Nucleus accumbens (tissue), 56 donors: ENCODE data around the gene VEGFD.
A peak's percentile ranks its signal among the peaks of the same experiment; 100 is the strongest.

Experiments
- DNase-seq, 56 donors: peaks; one replicate each; lab custom pipeline; 2025; lab: John Stamatoyannopoulos, UW

Gene VEGFD

DNA sequence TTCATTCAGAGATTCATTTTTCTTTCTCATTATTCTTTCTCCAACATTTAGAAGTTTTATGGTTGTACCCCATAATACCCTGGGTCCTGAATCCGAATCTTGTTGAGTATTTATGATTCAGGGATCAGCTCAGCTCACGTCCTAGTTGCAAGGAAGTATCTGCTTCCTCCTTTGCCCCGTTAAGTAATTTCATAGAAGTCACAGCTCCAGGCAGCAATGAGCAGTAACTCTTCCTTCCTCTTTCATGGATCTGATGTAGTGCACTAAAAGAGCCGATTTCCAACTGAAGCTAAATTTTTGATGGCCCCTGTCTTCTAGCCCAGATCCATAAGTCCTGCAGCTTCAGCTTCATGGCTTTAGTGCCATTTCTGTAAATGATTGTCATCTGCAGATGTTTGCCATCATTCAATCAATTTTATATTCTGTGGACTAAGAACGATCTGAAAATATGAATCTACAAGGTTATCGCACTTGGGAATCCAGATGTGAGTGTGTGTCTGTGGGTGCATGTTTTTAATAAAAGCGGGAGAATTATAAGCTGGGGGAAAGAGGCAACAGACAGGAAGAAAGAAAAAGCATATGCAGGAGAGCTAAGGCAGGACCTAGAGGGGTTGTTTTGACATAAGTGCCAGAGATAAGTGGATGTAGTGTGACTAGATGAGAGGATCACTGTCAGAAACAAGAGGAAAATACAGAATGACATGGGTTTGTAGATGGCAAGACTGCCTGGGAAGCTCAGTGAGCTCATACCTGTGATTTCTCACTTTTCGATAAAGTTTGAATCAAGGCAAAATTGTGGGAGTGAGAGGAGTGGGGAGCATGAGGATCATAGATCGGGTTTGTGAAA, 17.5 kb downstream of the VEGFD start:
- no peak for DNase-seq

DNA sequence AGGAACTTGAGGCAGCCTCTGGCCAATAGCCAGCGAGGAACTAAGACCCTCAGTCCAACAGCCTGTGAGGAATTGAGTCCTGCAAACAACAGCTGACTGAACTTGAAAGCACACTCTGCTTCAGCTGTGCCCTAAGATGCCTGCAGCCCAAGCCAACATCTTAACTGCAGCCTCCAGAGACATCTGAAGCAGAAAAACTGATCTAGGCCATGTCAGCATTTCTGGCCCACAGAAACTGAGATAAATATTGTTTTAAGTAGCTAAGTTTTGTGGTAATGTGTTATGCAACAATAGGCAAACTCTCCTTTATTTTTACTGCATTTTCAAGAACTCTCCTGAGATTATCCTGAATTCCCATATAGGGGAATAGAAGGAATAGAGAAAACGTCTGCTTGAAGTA, 24.5 kb downstream of the VEGFD start:
- DNase-seq, result no peak

DNA sequence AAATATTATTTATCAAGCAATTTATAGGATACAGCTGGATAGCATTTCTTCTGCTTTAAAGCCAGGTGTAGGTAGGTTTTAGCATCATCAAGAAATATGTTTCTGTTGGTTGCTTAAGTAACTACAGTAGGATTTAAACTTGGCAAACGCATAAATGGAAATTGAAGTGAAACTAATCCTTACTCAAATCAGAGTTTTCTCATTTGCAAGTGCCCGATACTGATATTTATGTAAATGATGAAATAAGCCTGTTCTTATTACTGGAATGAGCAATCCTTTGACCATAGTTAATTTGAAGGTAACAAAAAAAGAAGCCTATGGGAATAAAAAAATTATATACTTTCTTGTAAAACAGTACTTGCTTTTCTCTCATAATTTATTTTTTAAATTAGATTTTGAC, 25.7 kb downstream of the VEGFD start:
- DNase-seq, result no peak

DNA sequence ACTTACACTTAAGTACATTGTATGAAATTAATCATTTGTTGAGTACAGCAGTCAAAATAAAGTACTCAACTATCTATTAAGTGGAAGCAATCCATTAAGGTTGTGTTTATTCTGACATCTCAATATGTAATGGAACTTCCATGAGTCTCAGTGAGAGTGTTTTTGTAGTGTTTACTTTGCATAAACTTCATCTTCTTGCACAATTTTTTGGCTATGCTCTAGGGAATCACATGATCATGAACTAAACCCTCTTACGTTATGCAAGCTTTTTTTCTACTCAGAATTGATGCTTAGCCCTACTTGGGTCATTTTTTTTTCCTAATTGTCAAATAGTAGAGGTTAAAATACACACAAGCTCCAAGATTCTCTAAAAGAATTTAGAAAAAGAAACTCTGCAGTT, 27.8 kb downstream of the VEGFD start:
- DNase-seq, result no peak

DNA sequence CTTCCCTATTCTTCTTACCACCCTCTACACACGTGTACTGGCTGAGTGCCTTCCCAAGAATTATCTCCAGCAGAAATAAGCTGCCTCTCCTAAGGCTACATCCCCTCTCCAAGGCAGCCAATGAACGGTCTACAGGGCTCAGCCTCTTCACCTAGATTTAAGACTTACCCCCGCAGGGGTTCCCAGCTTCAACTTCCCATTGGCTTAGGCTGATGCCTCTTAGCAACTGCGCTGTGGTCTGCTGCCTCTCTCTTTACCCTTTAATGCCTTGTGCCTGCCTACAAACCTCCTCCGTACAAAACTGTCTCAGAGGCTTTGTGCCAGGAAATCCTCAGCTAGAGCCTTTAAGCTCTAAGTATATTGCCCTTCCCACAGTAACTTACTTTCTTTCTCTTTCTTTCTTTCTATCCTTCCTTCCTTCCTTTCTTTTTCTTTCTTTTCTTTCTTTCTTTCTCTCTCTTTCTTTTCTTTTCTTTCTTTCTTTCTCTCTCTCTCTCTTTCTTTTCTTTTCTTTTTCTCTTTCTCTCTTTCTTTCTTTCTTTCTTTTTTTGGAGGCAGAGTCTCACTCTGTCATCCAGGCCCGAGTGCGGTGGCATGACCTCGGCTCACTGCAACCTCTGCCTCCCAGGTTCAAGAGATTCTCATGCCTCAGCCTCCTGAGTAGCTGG, 33.8 kb downstream of the VEGFD start:
- no peak for DNase-seq

DNA sequence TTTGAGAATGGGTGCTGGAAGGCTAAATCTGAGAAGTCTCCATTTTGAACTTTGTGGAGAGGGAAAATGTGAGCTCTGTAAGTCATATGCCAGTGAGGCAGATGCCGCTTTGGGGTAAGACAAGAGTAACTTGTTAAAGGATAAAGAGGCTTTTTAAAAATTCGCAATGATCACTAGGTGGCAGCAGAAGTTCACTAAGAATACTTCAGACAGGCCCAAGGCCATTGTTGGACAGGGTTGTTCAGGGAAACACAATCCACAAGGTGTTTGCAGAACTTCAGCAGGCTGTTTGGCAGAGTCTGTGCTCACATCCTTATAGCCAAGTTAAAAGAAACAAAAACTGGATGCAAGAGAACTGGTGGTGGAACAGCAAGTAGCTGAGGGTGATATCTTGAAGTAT, 35.2 kb downstream of the VEGFD start:
- peak in 23 of 56 donors; percentile 0 to 25 (median 5) for DNase-seq

DNA sequence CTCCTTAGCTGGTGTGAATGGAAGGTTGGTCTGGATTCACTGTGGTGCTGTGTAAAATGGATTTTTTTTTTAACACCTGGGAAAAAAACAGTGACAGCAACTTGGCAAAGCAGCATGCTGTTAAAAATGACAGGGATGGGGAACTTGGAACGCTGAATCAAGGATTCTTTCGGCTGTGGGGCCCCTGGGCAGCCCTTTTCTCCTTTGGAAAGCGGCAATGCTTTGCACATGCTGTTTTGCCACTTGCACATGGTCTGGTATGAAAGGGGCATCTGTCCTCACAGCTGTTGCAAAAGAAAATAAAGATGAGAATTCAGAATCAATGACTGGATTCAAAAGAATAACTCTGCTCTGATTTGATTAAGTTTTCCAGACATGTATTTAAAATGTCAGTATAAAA, 38.2 kb downstream of the VEGFD start:
- DNase-seq, result peak in 1 of 56 donors; percentile 0

DNA sequence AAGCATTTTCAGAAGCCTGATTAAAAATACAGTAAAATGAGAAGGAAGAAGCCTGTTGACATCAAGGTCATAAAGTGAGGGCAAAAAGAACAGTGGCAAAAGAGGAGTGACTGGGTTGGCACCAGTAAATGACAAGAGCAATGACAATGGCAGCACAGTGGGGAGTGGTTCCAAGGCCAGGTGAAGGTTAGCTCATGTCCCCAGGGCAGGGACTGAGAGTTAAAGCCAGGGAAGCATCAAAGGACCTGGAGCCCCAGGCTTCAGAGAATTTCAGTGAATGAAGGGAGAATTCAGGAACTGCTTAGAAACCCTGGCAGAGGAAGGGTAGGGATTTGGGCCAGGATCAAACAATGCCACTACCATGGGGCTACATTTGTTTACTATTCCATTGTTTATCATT, 40.1 kb downstream of the VEGFD start:
- DNase-seq, result no peak

DNA sequence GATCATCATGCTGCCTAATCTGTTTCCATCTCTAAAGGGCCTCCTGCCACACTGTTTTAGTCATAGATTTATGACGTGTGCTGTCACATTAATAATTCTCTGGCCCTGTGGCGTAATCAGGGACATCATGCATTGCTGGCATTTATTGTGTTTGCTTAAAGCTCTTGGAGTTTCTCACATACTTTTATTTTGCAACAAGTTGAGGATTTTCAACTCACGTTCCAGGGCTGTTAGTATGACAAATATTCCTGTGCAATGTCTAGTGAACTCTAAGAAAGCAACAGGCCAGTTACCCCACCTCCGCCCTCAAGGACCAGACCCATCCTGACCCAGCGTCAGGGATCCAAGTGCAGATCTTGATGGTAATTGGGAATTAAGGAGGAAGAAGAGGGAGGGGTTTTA, 41.1 kb downstream of the VEGFD start:
- no peak for DNase-seq

DNA sequence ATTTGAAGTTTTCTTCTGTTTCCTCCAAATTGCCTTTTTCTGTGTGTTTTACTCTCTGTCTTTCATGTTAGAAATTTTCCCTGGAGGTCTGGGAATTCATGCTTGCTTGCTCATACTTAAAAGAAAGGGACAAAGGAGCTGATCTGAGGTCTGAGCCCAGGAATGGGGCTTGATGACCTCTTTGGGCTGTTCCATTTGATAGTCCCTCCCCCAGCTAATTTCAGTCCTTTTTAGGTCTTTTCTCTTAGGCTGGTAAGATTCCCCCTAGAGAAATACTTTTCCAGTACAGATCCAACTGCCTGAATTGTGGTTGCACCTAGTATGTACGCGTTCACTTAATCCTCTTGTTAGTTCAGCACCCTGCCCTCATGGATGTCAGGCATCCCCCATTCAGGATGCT, 43.3 kb downstream of the VEGFD start:
- DNase-seq, result no peak

DNA sequence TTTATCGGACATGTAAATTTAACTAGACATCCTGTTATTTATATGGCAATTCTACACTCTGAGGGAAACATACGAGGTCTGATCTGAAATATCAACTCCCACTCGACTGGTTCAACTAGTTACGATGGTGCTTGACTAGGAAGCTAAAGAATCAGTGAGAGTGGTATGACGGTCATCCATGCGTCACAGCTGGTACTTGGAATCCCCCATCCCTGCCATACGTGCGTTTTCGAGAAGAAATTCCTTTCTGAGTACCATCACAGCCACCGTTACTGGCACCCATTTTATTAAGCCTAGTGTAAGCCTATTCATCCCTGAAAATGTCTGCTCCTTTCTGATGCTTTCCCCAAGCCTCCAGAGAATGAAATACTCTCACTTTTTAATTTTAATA, 48.2 kb downstream of the VEGFD start:
- DNase-seq, result peak in 6 of 56 donors; percentile 0 to 23 (median 4)

DNA sequence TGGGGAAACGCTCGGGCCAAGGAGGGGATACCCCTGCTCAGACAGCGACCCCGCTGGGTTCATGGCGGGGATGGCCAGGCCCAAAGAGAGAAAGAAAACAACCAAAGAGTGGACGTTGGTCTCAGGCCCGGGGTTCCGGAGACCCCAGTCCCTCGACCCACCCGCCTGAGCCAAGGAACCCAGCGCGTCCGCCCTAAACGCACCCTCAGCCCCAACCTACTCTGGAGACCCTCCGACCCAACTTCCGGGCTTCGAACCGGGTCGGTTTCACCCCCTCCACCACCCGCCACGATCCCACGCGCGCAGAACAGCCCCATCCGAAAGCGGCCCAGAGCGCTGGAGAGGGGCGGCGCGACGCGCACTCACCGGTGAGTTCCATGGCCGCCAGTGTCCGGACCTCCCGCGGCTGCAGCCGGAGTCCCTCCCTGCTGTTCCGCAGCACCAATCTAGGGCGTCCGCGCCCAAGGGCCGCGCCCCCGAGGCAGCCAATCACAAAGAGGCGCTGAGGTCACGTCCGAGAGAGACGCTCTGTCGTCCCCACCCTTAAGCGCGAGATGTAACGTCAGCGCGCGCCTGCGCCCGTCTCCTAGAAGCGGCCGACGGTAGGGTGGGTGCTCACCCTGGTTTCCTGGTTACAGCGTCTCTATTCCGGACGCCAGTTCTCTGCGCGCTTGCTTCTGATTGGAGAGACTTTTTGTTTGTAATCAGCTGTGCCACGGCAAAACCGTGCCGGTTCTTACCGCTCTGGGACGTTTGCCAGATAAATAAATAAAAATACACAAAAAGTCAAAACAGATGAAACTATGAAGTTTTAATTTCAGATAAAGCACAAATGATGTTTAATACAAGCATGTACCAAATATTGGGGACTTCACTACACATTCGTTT, 48.8 kb downstream of the VEGFD start, which contains the start of gene PIGA:
PIGA (minus strand) TSS at position 389 of the 888 bp plus-strand sequence. CDS start 3,593 bp downstream, outside the sequence.
- peak; percentile 41 to 96 (median 90) for DNase-seq

DNA sequence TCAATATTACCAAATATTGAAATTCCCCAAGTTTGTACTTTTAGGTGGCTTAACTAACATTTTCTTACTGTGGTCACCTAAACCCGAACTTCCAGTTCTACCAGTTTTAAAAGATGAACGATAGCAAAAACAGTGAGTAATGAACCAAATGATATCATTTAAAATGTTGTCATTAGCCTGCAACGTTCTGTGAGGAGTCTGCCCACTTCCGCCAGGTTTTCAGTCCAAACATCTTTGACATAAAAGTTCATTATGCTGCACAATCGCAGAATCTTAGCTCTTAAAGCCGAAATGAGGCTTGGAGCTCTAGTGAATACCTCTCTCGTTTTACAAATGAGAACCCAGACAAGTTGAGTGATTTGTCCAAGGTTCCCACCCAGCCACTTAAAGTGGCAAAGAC, 49.7 kb downstream of the VEGFD start:
- DNase-seq, result no peak

DNA sequence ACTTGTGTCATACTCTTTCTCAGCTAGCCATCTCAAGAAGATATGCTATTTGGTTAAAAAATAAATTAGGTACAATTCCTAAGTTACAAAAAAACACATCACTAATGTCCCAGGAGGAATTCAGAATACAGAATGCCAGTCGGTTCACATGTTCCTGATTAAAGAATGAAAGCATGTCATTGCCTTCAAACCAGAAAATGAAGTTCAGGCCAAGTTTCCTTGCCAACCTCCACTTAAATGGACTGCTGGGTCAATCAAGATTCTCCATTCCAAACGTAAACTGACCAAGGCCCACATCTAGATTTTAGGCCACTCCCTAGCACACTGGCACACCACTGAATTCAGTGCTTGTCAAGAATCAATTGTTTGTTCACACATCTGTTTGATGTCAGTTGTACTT, 55.4 kb downstream of the VEGFD start:
- no peak for DNase-seq

DNA sequence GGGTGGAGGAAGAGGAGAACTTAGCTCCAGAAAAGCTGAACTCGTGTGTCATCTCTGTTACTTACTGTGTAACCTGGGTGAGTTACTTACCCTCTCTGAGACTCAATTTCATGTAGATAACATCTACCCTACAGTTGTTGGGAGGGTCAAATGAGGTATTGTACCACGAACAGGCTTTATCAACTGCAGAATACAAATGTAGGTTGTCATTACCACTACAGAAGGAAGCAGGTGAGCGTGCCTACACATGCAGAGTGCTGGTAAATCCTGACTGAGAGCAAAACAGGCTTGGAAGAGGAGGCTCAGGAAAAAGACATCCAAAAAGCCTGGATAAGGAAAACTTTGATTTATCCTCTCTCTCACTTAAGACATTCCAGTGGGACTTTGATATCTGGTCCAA, 56.1 kb downstream of the VEGFD start:
- DNase-seq, result no peak

DNA sequence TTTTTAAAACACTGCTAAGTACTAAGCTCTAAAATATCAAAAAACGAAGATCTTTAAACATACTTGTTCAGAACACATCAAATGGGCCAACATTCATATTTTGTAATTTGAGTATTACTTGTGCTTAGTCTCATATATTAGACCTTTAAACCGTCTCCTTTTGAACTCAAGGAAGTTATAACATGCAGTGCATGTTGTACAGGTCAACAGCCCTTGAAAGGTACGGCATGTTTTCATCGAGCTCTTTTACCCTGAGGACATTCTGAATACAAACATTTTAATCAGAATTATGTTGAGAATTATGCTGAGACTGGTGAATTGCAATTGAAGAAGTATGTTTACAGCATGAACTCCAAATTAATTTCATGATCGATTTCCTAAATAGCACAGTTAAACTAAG, 61.7 kb downstream of the VEGFD start:
- DNase-seq, result no peak

DNA sequence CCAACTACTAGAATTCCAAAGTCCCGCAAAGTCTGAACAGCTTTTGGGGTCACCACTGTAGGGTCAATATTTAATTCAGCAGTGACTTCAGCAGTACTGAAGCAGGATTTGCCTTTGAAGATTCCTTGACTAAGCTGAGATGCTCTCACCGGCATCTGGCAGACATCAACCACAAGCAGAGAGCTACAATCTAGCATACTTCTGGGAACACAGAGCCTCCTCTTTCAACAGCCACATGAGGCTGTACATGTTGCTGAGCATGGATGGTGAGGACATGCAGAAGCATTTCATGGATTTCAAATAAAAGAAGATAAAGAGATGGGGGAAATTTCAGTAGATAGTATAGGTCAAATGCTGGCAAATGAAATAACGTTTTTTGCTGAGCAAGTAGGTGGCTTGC, 62.1 kb downstream of the VEGFD start:
- no peak for DNase-seq

DNA sequence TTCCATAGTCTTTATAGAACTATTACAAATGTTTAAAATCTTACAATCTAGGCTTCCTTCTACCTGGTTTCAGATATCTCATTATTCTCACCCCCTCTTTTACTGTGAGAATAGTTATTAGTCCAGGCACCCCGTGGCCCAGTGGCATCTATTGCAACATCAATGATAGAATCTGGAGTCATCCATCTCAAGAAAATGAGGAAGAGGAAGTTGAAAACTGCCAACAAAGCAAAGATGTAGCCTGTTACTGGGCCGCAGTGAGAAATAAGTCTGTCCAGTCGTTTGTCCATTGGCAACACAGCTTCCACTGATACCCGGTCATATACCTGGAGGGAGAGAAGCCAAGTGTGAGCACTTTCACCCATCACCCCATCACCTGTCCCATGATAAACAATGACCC, 62.8 kb downstream of the VEGFD start:
- DNase-seq, result no peak

DNA sequence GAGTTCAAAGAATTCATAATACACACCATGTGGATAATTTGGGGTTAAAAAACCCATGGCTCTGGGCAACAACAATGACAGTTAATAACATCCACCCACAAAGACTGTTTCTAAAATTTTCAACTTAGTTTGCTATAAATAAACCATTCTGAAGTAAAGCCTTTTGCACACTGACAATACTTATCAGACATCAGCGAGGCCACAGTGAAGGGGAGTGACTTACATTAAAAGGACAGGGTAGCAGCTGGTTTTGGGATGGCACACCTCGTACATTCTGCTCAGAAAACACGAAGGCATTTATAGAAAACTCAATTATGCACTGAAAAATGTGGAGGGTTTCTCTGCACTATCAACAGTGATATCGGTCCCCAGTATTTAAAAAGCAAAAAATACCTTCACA, 63.9 kb downstream of the VEGFD start:
- no peak for DNase-seq

DNA sequence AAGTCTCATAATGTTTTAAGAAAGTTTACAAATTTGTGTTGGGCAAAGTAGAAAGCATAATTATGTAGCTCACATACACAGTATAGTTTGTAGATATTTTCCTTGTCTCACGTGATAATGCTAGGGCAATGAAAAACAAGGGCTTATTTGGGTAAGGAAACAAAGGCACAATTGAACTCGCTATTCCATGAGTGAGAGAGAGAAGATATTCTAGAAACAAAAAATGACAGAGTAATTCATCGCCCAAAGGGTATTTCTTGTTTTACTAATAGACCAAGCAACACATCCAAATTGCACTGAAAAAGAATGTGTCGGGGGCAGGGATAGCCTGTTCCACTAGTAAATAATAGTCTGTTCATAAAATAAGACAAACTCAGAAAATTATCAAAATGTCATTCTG, 65.1 kb downstream of the VEGFD start:
- no peak for DNase-seq

DNA sequence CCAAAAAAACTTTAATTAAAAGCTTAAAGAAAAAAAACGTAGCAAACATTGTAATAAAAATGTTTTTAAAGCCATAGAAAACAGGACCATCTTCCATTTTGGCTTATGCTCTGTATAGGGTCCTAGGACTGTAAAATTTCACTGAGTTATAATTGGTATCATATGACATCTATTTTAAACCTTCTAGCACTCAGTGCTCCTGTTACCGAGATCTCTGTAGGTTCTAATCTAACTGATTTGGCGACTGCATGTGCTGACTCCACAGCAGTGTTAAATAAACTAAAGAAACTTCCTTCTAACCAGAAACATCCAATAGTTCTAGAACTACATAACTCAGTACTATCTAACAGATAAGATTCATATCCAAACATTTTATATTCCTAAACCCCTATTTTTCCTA, 68.7 kb downstream of the VEGFD start, which contains the start of gene ASB11:
ASB11 (minus strand) TSS at position 132 of the 400 bp plus-strand sequence; CDS start at position 97, 35 bp downstream.
- DNase-seq, result no peak
